ENCODE data around the gene ZG16. TPM values are rescaled to one million over a fixed set of nuclear protein-coding genes. Genes with fewer than 3 reads are reported as not detected.
"Not testable (repeated sequence)": the region's sequence is repeated elsewhere in the genome, so short reads cannot be mapped to it uniquely, and the experiment has no call there.

Gene ZG16, protein sequence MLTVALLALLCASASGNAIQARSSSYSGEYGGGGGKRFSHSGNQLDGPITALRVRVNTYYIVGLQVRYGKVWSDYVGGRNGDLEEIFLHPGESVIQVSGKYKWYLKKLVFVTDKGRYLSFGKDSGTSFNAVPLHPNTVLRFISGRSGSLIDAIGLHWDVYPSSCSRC
- polyA plus RNA-seq (ENCODE audit: insufficient read length in 10 of 10): under 1 TPM in 1 of 10 donors, not detected in 9; 0.07 TPM
- long read RNA-seq, donor 1: 0 reads
- long read RNA-seq, donor 2: 0 reads
- long read RNA-seq, donor 3: 0 reads
- long read RNA-seq, donor 4: 0 reads
- long read RNA-seq, donor 5: 0 reads
- long read RNA-seq, donor 6: 0 reads
- long read RNA-seq, donor 7: 0 reads
- long read RNA-seq, donor 8: 0 reads
- long read RNA-seq, donor 9: 0 reads

DNA sequence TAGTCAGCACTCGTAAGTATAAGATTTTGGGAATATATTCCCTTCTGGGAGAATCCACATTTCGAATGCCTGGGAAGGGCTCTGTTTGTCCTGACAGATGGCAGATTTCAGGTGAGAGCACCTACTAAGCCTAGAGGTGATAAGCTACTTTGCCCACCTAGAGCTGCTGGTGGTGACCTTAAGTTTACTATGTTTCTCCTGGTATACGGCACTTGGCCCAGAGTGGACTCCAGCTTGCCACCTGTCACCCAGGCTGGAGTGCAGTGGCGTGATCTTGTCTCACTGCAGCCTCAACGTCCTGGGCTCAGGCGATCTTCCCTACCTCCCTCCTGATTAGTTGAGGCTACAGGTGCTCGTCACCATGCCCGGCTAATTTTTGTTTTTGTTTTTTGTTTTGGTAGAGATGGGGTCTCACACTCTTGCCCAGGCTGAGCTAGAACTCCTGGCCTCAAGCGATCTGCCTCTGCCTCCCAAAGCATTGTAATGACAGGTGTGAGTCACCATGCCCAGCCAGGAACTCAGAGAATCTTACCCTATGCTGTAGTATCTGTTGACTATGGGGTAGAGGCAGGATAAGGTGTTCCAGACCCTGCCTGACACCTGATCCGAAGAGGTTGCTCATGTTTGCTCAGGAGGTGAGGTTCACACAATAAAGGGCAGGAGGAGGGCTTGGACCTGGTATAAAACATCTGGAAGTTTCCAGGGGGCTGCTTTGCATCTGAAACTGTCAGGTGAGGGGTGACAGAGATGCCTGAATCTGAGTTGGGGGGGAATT, at the start of gene ZG16:
Gene ZG16 (plus strand): TSS at position 681 of the 775 bp plus-strand sequence. CDS start 1,011 bp downstream, outside the sequence.
- DNase-seq: no peak

DNA sequence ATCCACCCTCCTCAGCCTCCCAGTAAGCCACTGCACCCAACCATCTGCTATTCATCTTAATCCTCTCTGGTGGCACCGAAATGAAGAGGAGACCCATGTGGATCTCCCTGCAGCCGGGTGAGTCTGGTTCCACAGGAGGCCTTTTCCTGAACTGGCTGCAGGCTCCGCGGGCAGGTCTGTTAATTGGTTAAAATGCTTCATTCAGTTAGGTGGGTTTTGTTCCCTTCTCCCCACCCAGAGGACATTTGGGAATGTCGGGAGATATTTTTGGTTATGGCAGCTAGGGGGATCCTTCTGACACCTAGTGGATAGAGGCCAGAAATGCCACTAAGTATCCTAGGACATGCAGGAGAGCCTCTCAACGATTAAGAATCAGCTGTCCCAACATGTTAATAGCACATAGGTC, 48.9 kb upstream of the ZG16 start:
- DNase-seq: peak; percentile 19 to 61 (median 41)

DNA sequence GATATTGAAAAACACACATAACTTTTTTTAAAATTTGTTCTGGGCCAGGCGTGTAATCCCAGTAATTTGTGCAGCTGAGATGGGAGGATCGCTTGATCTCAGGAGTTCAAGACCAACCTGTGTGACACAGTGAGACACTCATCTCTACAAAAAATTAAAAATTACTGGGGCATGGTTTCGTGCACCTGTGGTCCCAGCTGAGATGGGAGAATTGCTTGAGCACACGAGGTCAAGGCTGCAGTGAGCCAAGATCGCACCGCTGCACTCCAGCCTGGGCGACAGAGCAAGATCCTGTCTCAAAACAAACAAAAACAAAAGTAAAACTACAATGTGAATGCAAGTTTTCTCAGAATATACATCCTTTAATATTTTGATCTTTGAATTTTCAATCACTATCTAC, 47.4 kb upstream of the ZG16 start:
- DNase-seq: no peak

DNA sequence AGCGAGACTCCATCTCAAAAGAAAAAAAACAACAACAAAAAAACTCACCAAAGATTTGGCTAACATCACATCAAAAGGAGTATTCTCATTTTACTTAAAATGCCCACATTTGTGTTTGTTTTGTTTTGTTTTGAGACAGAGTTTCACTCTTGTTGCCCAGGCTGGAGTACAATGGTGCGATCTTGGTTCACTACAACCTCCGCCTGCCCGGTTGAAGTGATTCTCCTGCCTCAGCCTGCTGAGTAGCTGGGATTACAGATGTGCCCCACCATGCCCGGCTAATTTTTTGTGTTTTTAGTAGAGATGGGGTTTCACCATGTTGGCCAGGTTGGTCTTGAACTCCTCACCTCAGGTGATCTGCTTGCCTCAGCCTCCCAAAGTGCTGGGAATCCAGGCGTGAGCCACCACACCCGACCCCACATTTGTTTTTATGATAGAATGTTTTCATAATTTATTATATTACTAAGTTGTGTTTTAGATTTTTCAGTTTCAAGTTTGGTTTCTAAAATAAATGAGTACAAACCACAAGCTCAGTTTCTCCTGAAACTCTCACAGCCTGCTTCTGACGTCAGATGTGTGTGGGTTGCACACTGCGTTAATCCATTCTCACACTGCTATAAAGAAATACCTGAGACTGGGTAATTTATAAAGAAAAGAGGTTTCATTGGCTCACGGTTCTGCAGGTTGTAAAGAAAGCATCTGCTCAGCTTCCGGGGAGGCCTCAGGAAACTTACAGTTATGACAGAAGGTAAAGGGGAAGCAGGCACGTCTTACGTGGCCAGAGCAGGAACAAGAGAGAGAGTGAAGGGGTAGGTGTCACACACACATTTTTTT, 46.1 kb upstream of the ZG16 start:
- DNase-seq: not testable (repeated sequence)

DNA sequence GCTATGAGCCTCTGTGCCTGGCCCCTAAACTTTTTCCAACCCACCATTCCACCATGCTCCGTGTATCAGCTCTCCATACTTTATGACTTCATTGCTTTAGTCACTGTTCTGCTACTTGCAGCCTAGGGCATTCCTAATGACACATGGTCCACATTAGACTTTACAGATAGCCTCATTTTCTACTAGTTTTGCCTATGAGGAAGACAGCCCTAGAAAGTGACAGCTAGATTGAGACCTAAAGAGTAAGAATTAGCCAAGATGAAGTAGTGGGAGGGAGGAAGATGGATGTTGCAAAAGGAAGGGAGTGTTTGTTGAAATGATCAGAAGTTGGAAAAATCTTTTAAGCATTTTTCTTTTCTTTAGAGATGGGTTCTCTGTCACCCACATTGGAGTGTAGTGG, 43.3 kb upstream of the ZG16 start:
- DNase-seq: no peak

DNA sequence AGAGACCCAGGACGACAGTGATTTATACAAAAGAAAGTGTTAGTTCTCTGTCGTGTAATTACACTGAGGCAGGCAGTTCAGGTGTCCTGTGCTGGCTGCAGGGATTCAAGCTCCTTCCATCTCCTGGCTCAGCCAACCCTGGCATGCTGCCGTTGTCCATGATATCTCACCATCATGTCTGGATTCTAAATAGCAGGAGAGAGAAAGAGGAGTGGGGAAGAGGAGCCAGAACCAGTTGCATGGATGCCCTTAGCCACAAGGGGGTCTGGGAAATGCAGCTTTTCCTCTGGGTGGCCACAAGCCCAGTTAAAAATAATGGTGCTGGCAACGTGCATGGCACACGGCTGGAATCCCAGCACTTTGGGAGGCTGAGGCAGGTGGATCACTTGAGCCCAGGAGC, 41.9 kb upstream of the ZG16 start:
- no peak for DNase-seq

DNA sequence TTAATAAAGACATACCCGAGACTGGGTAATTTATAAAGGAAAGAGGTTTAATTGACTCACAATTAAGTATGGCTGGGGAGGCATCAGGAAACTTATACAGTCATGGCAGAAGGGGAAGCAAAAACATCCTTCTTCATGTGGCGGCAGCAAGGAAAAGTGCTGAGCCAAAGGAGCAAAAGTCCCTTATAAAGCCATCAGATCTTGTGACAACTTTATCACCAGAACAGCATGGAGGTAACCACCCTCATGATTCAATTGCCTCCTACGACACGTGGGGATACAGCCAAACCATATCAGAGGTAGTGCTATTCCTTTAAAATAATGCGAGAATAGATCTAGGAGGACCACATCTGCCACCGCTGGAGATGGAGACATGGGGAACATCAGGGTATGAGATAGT, 41.3 kb upstream of the ZG16 start:
- no peak for DNase-seq

DNA sequence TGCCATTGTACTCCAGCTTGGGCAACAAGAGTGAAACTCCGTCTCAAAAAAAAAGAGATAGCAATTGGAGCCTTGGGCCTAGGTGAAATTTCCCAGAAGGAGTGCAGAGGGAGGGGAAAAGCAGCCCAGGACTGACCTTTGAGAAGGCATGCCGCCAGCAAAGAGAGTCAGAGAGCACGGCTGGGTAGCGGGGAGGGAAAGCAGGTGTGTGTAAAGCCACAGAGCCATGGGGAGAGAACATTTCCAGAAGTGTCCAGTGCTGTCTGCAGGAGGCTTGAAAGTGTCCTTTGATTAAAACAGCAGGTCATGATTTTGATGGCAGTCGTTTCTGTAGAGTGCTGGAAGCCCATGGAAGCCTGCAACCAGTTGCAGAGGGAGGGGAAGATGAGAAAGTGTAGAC, 40.3 kb upstream of the ZG16 start:
- no peak for DNase-seq

DNA sequence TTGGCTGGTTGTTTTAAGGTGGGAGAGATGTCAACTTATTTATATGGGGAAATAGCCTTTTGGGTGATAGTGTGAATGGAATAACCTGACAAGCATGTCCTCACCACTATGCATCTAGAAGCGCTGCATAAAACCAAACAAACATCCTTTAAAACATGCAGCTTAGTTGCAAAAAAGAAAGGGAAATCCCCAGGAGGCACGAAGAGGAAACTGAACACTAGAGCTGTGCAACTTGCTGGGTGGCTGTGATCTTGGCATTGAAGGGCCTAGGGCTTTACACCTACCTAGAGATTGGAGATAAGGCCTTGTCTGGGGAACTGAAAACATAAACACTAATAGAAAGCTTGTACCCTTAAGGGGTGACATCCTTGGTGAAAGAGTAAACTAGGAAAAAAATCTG, 39.5 kb upstream of the ZG16 start:
- DNase-seq: no peak

DNA sequence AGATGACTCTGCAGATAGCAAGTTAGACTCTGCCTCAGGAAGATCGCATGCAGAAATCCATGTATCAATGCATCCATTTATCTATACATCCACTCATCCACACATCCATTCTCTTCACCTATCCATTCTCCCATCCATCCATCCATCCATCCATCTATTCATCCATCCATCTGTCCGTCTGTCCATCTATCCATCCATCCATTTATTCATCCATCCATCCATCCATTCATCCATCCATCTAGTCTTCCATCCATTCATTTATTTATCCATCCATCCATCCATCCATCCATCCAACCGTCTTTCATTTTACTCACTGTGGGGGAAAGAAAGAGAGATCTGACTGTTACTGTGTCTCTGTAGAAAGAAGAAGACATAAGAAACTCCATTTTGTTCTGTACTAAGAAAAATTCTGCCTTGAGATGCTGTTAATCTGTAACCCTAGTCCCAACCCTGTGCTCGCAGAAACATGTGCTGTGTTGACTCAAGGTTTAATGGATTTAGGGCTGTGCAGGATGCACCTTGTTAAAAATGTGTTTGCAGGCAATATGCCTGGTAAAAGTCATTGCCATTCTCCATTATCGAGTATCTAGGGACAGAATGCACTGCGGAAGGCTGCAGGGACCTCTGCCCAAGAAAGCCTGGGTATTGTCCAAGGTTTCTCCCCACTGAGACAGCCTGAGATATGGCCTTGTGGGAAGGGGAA, 38.0 kb upstream of the ZG16 start:
- DNase-seq: not testable (repeated sequence)

DNA sequence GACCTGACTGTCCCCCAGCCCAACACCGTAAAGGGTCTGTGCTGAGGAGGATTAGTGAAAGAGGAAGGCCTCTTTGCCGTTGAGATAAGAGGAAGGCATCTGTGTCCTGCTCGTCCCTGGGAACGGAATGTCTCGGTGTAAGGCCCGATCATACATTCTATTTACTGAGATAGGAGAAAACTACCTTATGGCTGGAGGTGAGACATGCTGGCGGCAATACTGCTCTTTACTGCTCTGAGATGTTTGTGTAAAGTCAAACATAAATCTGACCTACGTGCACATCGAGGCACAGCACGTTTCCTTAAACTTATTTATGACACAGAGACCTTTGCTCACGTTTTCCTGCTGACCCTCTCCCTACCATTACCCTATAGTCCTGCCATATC, 37.4 kb upstream of the ZG16 start:
- DNase-seq: not testable (repeated sequence)

DNA sequence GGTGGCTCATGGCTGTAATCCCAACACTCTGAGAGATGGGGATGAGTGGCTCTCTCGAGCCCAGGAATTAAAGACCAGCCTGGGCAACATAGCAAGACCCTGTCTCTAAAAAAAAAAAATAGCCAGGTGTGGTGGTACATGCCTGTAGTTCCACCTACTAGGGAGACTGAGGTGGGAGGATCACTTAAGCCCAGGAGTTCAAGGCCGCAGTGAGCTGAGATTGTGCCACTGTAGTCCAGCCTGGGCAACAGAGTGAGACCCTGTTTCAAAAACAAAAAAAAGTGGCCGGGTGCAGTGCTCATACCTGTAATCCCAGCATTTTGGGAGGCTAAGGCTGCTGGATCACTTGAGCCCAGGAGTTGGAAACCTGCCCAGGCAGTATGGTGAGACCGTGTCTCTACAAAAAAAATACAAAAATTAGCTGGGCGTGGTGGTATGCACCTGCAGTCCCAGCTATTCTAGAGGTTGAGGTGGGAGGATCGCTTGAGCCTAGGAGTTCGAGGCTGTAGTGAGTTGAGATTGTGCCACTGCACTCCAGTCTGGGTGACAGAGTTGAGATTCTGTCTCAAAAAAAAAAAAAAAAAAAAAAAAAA, 35.3 kb upstream of the ZG16 start:
- DNase-seq: no peak

DNA sequence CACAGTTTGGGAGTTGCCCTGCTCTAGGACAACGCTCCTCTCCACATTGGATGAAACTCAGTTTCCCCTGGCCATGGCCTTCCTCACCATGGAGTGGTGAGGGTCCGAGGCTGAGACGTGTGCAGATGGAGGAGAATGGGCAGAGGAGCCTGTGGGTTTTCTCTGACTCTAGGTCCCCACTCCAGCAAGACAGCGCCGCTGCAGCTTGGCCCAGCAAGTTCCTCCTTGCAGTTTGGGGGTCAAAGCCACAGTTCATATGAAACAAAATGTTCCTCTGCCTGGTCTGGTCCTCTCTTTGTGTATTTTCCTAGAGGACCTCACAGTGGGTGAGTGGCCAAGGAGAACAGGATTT, 34.6 kb upstream of the ZG16 start:
- no peak for DNase-seq

DNA sequence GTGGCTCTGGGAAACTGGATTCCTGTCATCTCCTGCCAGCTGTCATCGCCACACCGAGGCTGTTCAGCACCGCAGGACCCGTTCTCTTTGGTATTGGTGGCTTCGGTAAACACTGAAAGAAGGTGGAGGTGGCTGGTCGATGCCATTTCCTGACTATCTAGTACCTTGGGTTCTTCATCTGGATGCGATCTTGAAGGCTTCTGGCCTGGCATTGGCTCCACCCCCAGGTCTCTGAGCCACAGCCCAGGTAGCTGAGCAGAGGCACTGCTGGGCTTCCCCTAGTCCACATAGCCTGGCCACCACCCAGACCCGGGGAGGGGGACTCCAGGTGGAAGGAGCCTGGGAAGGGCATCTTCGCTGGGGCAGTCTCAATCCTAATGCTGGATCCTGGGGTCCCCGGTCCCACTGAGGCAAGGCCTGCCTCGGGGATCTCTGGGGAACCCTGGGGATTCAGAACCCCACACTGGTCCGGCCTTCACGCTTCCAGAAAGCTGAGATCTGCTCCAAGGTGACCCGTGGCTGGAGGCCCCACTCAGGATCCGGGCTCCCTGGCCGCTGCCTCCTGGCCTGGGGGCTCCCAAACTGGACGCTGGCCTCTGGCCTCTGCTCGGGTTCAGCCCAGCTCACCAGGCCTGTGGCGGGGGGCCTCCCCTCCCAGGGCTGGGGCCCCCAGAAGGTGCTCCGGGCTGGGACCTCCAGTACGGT, 34.1 kb upstream of the ZG16 start:
- DNase-seq: no peak

DNA sequence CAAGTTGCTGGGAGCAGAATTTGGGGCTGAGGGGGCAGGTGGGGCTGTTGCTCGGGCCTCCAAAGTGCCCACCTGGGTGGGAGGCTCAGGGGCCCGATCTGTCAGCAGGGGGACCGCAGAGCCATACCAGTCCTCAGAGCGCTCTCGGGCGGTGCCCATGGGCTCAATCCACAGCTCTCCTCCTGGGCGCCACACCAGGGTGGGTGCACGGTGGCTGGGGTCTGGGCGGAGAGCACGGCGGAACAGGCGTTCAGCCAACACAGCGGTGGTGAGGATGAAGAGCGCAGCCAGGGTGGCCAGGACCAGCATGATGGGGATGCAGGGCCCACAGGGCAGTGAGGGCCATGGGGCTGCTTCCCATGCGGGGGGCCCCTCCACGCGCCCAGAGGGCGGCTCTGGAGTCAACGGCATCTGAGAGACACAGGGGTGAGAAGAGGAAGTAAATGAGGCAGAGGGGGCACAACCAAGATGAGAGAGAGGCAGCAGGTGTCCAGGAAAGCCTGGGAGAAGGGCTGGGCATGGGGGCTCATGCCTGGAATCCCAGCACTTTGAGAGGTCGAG, 33.4 kb upstream of the ZG16 start:
- no peak for DNase-seq

DNA sequence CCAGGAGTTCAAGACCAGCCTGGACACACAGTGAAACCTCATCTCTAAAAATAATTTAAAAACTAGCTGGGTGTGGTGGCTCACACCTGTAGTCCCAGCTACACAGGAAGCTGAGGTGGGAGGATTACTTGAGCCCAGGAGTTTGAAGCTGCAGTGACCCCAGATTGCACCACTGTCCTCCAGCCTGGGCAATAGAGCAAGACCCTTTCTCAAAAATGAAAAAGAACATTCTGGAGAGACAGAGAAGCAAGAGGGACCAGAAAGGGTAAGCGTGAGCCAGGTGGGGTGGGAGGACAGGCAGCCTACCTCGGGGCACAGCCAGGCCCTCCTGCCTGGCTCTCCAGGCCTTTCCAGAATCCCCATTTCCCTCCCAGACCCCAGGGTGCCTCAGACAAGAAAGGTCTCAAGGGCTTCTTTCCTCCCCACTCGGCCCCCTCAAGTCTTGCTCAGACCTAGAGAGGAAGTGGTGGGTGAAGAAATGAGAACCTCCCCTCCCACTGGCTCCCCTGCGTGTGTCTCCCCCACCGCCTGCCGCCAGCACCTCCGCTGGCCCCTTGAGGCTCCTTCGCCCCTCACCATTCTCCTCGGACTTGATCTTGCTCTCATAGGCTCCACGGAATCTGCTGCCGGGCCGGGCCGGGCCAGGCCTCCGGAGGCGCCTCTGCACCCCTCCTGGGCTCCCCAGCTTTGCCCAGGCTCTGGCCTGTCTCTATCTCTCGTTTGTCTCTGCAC, 32.8 kb upstream of the ZG16 start:
- DNase-seq: peak in 1 of 3 donors; percentile 11

DNA sequence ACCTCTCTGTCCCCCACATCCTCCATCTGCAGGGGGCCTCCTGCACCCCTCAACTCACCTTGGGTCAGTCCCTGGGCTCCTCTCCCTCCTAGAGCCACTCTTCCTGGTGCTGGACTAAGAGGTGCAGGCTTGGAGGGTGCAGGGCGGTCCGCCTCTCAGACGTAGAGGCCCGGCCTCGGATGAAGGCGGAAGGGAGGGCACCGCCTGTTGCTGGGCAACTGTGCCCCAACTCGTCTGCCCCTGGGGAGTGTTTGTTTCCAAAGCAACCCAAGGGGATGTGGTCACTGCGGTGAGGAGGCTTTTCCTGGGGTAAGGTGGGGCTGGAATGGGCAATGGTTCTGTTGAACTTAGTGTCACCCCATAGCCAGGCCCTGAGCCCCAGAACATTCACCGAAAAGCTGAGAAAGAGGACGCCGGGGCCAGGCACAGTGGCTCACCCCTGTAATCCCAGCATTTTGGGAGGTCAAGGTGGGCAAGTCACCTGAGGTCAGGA, 32.2 kb upstream of the ZG16 start, which contains the start of gene C16orf54:
Gene C16orf54 (minus strand): TSS at position 138 of the 493 bp plus-strand sequence. CDS start 1,039 bp downstream, outside the sequence.
- peak in 2 of 3 donors; percentile 39 to 42 for DNase-seq

DNA sequence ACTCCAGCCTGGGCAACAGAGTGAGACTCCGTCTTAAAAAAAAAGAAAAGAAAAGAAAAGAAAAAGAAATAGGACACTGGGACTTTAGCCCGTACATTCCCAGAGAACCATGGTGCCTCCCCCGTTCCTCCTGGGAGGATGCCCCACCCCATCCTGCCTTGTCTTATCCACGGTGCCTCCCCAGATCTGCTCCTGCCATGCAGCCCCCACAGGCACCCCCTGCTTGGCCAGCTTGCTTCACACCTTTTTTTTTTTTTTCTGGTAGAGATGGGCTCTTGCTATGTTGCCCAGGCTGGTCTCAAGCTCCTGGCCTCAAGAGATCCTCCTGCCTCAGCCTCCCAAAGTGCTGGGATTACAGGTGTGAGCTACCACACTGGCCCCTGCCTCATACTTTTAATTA, 31.5 kb upstream of the ZG16 start:
- DNase-seq: not testable (repeated sequence)
